Tibial artery (tissue), 4 donors: Measurements from ENCODE around the gene BEST4.
"Not testable (repeated sequence)": the region's sequence is repeated elsewhere in the genome, so short reads cannot be mapped to it uniquely, and the experiment has no call there.

Experiments used
- DNase-seq, 2 donors: peaks; one replicate each; pipeline ENCODE4 v3.0.0-alpha.2; 2019
- H3K27ac ChIP-seq, 2 donors: fragments of 200-600 bp; sonication (generic) in 1 of 2; 1 replicate in 1 of 2; 2 replicates in 1 of 2; pipeline ENCODE4 v1.5.1; 2018 to 2019; ENCODE audit warnings: mild to moderate bottlenecking in 1 of 2
- H3K27me3 ChIP-seq, 2 donors: fragments of 200-600 bp; sonication (generic) in 1 of 2; one replicate each; pipeline versions ENCODE4 v1.5.1 to v1.6.0; 2016 to 2019
- H3K36me3 ChIP-seq, 3 donors: fragments of 200-600 bp; sonication (generic) in 2 of 3; one replicate each; pipeline ENCODE4 v1.5.1; 2016 to 2019; ENCODE audit warnings: mild to moderate bottlenecking in 2 of 3
- H3K4me1 ChIP-seq, 4 donors: fragments of 200-600 bp; sonication (generic) in 2 of 4; 1 replicate in 3 of 4; 2 replicates in 1 of 4; pipeline ENCODE4 v1.5.1; 2016 to 2019
- H3K4me3 ChIP-seq, 2 donors: fragments of 200-600 bp; sonication (generic) in 1 of 2; 1 replicate in 1 of 2; 2 replicates in 1 of 2; pipeline ENCODE4 v1.5.1; 2018 to 2019; ENCODE audit warnings: mild to moderate bottlenecking in 2 of 2
- H3K9me3 ChIP-seq, 3 donors: fragments of 200-600 bp; sonication (generic) in 1 of 3; one replicate each; pipeline ENCODE4 v1.5.1; 2016 to 2019
- CTCF ChIP-seq, 2 experiments: fragments of 200-600 bp in 1 of 2; fragments of 450-650 bp in 1 of 2; IDR thresholded peaks; one replicate each; pipeline ENCODE4 v1.5.1; 2017 to 2019; ENCODE audit warnings: antibody characterized with exemption in 2 of 2, mild to moderate bottlenecking in 1 of 2, moderate library complexity in 1 of 2
- intact Hi-C: fragments of 100-400 bp; cut with DNase I; formaldehyde crosslinking; loops from one replicate; pipeline ENCODE4 v1.15.0; 2023; ENCODE audit warnings: low total_unique reads

BEST4 gene

DNA sequence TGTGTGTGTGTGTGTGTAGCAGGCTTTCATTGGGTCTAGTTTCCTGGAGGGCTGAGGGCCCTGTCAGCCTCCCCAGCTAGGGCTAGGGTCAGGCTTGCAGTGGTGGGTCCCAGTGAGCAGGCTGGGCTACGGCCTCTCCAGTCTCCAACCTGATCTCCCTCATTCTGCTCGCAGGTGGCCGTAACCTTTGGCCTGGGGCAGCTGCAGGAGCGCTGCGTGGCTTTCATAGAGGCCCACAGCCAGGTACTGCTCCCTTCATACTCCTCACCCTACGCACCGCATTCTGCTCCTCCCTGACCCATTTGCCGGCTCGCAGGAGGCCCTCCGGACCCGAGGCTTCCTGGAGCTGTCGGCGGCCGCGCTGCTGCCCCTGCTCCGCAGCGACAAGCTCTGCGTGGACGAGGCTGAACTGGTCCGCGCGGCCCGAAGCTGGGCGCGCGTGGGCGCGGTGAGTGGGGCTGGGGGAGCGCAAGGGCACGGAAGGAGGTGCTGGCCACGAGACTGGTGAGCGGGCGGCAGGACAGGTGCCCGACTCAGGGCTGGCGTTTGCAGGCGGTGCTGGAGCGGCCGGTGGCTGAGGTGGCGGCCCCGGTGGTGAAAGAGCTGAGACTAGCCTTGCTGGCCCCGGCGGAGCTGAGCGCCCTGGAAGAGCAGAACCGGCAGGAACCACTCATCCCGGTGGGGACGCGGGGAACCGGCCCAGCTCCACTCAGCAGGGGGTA is 25.0 kb upstream of the BEST4 start:
- H3K27me3 ChIP-seq, result no peaks in the 10 kb centered on the region
- H3K9me3 ChIP-seq, result no peaks in the 10 kb centered on the region
- intact Hi-C loops, result no loop called here
- H3K27ac ChIP-seq, result peak overlapping the region; percentile 94 to 97
- peak overlapping the region; percentile 51 to 53 for H3K4me3 ChIP-seq
- peaks cover 10 to 62% (median 54%) of the 10 kb centered on the region in 4 donors for H3K4me1 ChIP-seq
- no peak for TF ChIP-seq CTCF (IDR thresholded peaks at IDR 0.05)
- DNase-seq, result peak; percentile 19 to 69
- peaks cover 0 to 14% (median 0%) of the 10 kb centered on the region in 3 donors for H3K36me3 ChIP-seq

- DNase-seq, result no peak
- no peaks in the 10 kb centered on the region for H3K9me3 ChIP-seq
- intact Hi-C loops, result no loop called here
- peaks cover 0 to 17% (median 3%) of the 10 kb centered on the region in 3 donors for H3K36me3 ChIP-seq
- H3K27ac ChIP-seq, result peak overlapping the region; percentile 94 to 97
- no peaks in the 10 kb centered on the region for H3K27me3 ChIP-seq
- no peak overlapping the region for H3K4me3 ChIP-seq
- H3K4me1 ChIP-seq, result peaks cover 16 to 80% (median 69%) of the 10 kb centered on the region in 4 donors
- TF ChIP-seq CTCF (IDR thresholded peaks at IDR 0.05), result no peak
Observed at GRCh38 chr1:44811234-44811633, 23.3 kb upstream of the BEST4 start.

DNA sequence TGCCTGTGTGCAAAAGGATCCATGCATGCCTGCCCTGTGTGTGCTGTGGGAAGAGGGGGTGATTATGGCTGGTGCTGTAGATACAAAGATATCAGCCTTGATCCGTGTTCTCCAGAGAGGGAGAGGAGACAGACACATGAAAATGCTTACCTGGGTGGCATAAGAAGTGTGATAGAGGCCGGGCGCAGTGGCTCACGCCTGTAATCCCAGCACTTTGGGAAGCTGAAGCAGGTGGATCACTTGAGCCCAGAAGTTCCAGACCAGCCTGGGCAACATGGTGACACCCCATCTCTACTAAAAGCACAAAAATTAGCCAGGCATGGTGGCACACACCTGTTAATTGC is 22.8 kb upstream of the BEST4 start:
- DNase-seq, result peak in 1 of 2 donors; percentile 45
- intact Hi-C loops, H3K4me3 ChIP-seq, H3K27me3 ChIP-seq, H3K9me3 ChIP-seq: not testable (repeated sequence)
- H3K36me3 ChIP-seq, result peaks cover 0 to 19% (median 8%) of the 10 kb centered on the region in 3 donors
- H3K27ac ChIP-seq, result peak overlapping the region; percentile 94 to 97
- peaks cover 16 to 84% (median 74%) of the 10 kb centered on the region in 4 donors for H3K4me1 ChIP-seq

GRCh38 chr1:44810101-44810761 is 22.3 kb upstream of the BEST4 start:
- H3K36me3 ChIP-seq, result peaks cover 0 to 19% (median 13%) of the 10 kb centered on the region in 3 donors
- H3K4me3 ChIP-seq, result peak overlapping the region; percentile 41 to 48
- H3K27ac ChIP-seq, result peak overlapping the region; percentile 94 to 97
- TF ChIP-seq CTCF (IDR thresholded peaks at IDR 0.05), result no peak
- H3K9me3 ChIP-seq, result no peaks in the 10 kb centered on the region
- peak; percentile 80 to 93 for DNase-seq
- intact Hi-C loops, result no loop called here
- H3K27me3 ChIP-seq, result no peaks in the 10 kb centered on the region
- peaks cover 16 to 90% (median 79%) of the 10 kb centered on the region in 4 donors for H3K4me1 ChIP-seq

GRCh38 chr1:44808938-44809917 is 21.3 kb upstream of the BEST4 start:
- peak overlapping the region; percentile 41 to 48 for H3K4me3 ChIP-seq
- peak; percentile 70 to 85 for DNase-seq
- no peaks in the 10 kb centered on the region for H3K27me3 ChIP-seq
- intact Hi-C loops, result no loop called here
- no peak for TF ChIP-seq CTCF (IDR thresholded peaks at IDR 0.05)
- peaks cover 6 to 23% (median 21%) of the 10 kb centered on the region in 3 donors for H3K36me3 ChIP-seq
- peaks cover 16 to 94% (median 77%) of the 10 kb centered on the region in 4 donors for H3K4me1 ChIP-seq
- H3K27ac ChIP-seq, result peak overlapping the region; percentile 94 to 97
- H3K9me3 ChIP-seq, result no peaks in the 10 kb centered on the region
